Dedifferentiated amniotic fluid mesenchymal stem cell (primary cell): ENCODE results near the gene ITGAL.
A peak's percentile ranks its signal among the peaks of the same experiment; 100 is the strongest.

ENCODE experiments used
- DNase-seq: peaks from one replicate; pipeline ENCODE4 v3.0.0-alpha.2; 2016; ENCODE audit errors: extremely low spot score

ITGAL gene

DNA sequence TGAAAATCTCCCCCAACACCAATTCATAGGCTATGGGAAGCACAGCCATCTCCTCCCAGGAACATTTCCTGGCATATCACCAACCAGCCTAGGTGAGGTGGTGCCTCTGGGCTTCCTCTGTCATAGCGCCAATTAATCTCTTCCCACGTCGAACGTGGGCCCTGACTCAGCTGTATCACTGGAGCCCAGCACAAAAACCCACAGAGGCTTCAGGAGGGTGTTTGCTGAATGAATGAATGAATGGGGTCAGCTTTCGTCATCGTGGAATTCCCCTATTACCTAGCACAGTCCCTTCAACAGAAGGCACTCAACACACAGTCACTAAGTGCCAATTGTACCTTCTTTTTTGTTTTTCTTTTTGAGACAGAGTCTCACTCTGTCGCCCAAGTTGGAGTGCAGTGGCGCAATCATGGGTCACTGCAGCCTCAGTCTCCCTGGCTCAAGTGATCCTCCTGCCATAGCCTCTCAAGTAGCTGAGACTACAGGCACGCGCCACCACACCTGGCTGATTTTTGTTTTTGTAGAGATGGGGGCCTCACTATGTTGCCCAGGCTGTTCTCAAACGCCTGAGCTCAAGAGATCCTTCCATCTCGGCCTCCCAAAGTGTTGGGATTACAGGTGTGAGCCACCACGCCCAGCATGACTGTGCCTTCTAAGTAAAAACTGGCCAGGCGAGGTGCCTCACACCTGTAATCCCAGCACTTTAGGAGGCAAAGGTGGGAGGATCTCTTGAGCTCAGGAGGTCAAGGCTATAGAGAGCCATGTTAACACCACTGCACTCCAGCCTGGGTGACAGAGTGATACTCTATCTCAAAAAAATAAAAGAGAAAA is 94.8 kb downstream of the ITGAL start:
- DNase-seq: no peak

DNA sequence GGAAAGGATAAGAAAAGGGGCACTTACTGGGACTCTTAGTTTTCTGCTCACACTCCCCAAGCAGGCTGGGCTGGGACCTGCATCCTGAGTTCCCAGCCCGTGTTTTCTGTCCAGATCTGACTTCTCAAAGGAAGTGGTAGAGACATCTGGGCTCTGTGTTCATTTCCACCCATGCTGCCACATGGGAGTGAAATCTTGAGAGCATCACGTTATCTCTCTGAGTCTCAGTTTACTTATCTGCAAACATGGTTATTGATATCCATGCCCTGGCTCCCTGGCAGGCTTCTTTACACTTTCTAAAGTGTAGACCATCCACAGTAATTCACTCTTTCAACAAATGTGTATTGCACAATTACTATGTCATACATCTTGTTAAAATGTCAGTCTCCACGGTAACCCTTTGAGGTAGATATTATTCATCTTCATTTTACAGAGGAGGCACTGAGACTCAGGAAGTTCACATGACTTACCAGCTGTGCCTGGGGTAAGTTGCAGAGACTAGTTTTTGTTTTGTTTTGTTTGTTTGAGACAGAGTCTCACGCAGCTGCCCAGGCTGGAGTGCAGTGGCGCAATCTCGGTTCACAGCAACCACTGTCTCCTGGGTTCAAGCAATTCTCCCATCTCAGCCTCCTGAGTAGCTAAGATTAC is 95.6 kb downstream of the ITGAL start:
- DNase-seq: no peak

DNA sequence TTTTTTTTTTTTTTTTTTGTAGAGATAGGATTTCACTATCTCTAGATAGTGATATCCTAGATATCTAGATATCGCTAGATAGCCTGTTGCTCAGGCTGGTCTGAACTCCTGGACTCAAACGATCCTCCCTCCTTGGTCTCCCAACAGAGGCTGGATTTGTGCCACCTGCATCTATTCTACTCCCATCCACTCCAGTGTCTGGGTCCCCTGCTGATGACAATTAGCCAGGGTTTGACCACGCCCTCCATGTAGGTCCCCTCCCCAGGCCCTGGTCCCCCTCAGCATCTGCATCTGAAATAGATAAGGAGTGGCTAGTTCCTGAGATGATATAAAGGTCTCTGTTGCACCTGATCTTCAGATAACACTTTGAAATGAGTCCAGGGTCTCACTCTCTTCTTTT is 96.7 kb downstream of the ITGAL start:
- no peak for DNase-seq

DNA sequence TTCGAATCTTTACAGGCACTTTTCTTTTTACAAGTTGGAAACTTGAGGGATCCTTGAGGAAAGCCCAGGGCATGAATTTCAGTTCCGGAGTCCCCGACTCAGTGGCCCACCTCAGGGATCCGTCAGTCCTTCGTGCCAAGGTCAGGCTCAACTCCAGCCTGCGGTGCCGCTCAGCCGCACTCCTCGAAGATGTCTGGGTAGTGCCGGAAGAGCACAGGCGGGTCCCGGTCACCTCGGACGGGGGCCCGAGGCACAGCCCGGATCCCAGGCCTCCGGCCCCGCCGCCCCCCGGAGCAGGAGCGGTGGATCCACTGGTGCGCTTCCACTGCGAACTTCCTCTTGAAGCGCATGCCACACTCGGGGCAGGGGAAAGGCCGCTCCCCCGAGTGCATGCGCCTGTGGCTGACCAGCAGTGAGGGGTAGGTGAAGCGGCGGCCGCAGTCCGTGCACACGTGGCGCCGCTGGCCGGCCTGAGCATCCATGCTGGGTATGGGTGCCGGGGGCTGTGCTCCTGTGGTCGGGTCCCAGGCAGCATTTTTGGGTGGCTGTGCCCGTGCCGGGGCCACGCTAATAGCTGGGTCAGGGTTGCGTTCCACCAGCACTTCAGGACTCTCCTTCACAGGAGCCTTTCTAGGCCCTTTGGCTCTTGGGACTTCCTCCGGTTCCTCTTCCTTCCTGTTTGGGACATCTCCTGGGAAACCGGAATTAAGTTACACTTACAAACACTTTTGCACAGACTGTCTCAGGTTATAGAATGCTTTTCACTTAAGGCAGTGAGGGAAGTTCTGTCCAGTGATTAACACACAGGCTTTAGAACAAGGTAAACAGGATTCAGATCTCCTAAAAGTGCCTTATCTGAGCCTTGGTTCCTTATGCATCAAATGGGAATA is 97.4 kb downstream of the ITGAL start:
- no peak for DNase-seq

DNA sequence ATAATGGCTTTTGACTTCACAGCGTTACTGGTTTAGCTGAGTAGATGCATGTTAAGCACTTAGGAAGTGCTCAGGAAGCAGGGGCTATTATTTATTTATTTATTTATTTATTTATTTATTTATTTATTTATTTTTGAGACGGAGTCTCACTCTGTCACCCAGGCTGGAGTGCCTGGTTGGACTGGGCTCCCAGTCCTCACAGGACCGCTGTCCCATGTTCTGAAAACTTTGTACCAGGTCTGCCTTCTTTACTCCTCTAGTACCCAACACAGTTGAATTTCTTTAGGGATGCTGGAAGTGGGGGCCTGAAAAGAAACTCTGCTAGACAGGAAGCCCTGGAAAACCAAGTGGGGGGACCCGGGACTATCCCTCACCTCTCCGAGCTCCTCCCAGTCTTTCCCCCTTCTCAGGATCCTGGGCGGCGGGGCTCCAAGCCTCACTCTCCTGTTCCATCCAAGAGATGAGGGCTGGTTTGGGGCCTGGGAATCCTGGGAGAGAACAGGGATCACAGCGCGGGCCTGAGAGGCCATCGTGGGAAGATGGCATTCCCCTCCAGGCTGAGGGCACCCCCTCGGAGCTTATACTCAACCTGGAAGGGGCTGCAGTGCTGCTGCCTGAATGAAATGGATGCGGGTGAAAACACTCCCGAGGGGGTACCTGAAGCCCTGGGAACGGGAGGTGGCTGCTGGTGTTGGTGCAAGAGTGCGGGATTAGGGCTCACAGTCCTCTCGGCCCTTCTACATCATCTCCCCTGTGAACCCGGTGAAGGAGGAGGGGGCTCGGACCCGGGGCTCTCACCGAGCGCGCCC is 98.3 kb downstream of the ITGAL start:
- no peak for DNase-seq

DNA sequence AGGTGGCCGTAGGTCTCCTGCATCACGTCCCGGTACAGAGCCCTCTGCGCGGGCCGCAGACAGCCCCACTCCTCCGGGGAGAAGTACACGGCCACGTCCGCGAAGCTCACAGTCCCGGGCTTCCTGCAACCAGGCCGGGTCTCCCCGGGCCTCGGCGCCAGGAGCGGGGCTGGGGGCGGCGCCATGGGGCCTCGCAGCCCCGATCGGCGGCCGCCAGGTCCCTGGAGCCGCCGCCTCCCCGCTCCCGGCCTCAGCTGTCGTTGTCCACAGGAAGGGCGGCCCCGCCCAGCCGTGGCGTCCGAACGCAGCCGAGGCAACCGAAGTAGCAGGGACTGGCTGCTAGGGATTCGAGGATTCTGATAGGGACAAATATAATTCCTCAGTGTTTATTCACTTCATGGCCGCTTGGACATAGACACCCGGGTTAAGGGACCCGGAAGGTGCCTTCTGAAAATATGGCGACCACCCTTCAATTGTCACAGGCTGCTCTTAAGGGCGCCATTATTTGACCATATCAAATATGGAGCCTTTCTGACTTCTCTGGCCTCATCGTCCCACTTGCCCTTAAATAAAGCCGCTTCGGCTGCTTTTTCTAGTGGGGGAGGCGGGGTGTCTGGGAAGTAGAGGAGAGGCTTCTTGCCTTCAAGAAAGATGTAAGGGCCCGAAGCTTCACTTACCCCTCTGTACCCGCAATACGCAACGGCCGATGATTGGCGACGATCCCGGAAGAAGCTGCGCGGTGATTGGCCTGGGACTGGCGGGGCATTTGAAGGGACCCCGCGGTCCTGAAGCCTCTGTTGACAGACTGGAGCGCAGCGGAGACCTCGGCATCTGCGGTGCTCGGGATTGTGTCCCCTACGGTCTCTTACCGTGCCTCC is 99.1 kb downstream of the ITGAL start, which contains the start of gene ZNF688:
TSS of gene ZNF688 (minus strand) at position 270 of the 878 bp plus-strand sequence. CDS start at position 185, 85 bp downstream.
- peak; percentile 94 for DNase-seq
